Measurements from ENCODE around the gene FBXO42. TPM values are rescaled to one million over a fixed set of nuclear protein-coding genes. Genes with fewer than 3 reads are reported as not detected.

Gene FBXO42
- total RNA-seq, 4 donors from 2014 or later: 40.1 to 68.3 (median 58.1) TPM

DNA sequence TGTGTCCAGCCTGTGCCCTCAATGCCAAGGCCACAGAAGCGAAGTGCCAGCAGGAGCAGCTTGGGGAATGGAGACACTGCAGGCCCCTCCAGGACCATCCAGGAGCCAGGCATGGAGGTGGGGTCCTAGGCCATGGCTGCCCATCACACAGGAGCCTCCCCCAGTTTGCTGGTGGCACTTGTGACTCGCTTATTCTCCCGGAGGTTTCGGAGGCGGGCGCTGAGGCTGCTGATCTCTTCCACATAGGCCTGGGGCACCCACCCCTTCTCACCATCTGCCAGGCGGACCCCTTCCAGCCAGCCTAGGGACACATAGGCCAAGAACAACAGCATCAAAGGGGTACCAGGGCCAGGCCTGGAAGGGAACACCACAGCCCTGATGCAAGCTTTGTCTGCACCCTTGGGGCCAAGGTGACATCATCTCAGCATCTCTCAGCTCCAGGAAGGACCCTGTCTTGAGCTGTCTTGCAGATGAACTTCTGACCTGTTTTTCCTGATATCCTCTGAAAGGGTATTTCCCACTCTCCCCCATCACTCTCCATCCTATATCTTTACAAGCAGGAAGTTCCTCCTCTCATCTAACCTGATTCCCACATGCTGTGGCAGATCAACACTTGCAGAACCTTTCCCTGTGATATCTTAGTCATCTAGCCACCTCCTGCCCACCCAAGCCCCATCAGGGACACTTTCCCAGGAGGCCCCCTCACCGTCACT is 153.7 kb downstream of the FBXO42 start:
- intact Hi-C loops (cut with DNase I; ENCODE audit: low total_unique reads): no loop called here
- 82 to 87% methylated on average over 4 to 8 of the region's 8 CpGs for WGBS, 2 donors
- no peak for DNase-seq (ENCODE audit: low spot score in 2 of 2)
- H3K4me3 ChIP-seq (ENCODE audit: low read depth, poor library complexity, severe bottlenecking): no peak overlapping the region
- TF ChIP-seq POLR2A (IDR thresholded peaks at IDR 0.05): no peak
- TF ChIP-seq, protein P1, sequence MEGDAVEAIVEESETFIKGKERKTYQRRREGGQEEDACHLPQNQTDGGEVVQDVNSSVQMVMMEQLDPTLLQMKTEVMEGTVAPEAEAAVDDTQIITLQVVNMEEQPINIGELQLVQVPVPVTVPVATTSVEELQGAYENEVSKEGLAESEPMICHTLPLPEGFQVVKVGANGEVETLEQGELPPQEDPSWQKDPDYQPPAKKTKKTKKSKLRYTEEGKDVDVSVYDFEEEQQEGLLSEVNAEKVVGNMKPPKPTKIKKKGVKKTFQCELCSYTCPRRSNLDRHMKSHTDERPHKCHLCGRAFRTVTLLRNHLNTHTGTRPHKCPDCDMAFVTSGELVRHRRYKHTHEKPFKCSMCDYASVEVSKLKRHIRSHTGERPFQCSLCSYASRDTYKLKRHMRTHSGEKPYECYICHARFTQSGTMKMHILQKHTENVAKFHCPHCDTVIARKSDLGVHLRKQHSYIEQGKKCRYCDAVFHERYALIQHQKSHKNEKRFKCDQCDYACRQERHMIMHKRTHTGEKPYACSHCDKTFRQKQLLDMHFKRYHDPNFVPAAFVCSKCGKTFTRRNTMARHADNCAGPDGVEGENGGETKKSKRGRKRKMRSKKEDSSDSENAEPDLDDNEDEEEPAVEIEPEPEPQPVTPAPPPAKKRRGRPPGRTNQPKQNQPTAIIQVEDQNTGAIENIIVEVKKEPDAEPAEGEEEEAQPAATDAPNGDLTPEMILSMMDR (IDR thresholded peaks at IDR 0.05): no peak

DNA sequence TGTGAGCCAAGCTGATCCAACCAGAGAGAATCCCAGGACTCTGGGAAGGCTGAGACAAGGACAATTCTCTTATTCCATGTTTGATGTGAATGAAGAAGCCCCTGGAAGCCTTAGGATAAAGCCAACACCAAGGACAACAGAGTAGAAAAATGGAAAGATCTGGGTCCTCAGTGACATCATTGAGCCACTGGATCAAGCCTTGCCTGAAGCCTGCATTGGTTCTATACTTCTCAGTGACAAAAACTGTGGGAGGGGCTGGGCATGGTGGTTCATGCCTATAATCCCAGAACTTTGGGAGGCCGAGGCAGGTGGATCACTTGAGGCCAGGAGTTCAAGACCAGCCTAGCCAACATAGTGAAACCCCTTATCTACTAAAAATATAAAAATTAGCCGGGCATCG is 155.4 kb downstream of the FBXO42 start:
- no peak for TF ChIP-seq POLR2A (IDR thresholded peaks at IDR 0.05)
- TF ChIP-seq, protein P1 (IDR thresholded peaks at IDR 0.05): no peak
- no peak for DNase-seq (ENCODE audit: low spot score in 2 of 2)
- no peak overlapping the region for H3K4me3 ChIP-seq (ENCODE audit: low read depth, poor library complexity, severe bottlenecking)
- intact Hi-C loops (cut with DNase I; ENCODE audit: low total_unique reads): no loop called here
- 65 to 100% methylated on average over 2 to 3 of the region's 3 CpGs for WGBS, 2 donors

Other genes with a start within 250 kb of the FBXO42 start
- 10 to 100 TPM; 63.6 to 83.8 (median 68.8) TPM for gene EPHA2, start 196.4 kb downstream of the FBXO42 start, total RNA-seq
- gene ARHGEF19, start 139.8 kb downstream of the FBXO42 start, total RNA-seq: 10 to 100 TPM; 45.7 to 63.1 (median 48.5) TPM
- 10 to 100 TPM in 2 of 4 donors, 1 to 10 TPM in 2; 6.0 to 17.2 (median 10.4) TPM for gene CPLANE2, start 115.3 kb downstream of the FBXO42 start, total RNA-seq
- 10 to 100 TPM; 37.8 to 54.0 (median 48.5) TPM for gene SZRD1, start 14.8 kb upstream of the FBXO42 start, total RNA-seq
- gene SPATA21, start 84.9 kb upstream of the FBXO42 start, total RNA-seq: not detected
- gene NECAP2, start 88.2 kb upstream of the FBXO42 start, total RNA-seq: 100 to 1,000 TPM in 1 of 4 donors, 10 to 100 TPM in 3; 74.7 to 108 (median 87.5) TPM
- gene RNU1-1, start 161.8 kb upstream of the FBXO42 start, total RNA-seq: under 1 TPM in 3 of 4 donors, not detected in 1; under 0.01 TPM